Keratinocyte (primary cell): ENCODE measurements around the gene CTNND1. TPM values are rescaled to one million over a fixed set of nuclear protein-coding genes. Genes with fewer than 3 reads are reported as not detected.

Experiments
- DNase-seq: peaks from one replicate; pipeline ENCODE4 v3.0.0-alpha.2; 2011; ENCODE audit warnings: low read depth, missing footprints, low spot score
- FAIRE-seq: peaks from 2 replicates; lab custom pipeline; 2011; peaks lifted over from hg19 to GRCh38; lab: Jason Lieb, UNC
- H2AFZ ChIP-seq: 2 replicates; pipeline ENCODE4 v1.6.0; 2012; ENCODE audit warnings: low read length, control low read depth, inconsistent platforms; ENCODE audit not compliant: control insufficient read depth
- H3K27ac ChIP-seq: 2 replicates; pipeline ENCODE4 v1.5.1; 2011; ENCODE audit warnings: low read length; ENCODE audit not compliant: control insufficient read depth, insufficient read depth
- H3K27me3 ChIP-seq: 3 replicates; pipeline ENCODE4 v1.6.0; 2011; ENCODE audit warnings: low read length; ENCODE audit not compliant: control insufficient read depth, insufficient read depth; ENCODE audit errors: extremely low read depth
- H3K36me3 ChIP-seq, 2 experiments: 2 replicates in 1 of 2; 3 replicates in 1 of 2; pipeline ENCODE4 v1.5.1; 2011; ENCODE audit warnings: low read length in 2 of 2, mild to moderate bottlenecking in 1 of 2; ENCODE audit not compliant: control insufficient read depth in 2 of 2, insufficient read depth in 2 of 2; ENCODE audit errors: extremely low read depth in 1 of 2
- H3K4me1 ChIP-seq: 3 replicates; pipeline ENCODE4 v1.5.1; 2011; ENCODE audit warnings: low read length; ENCODE audit not compliant: control insufficient read depth, insufficient read depth; ENCODE audit errors: extremely low read depth
- H3K4me2 ChIP-seq: 3 replicates; pipeline ENCODE4 v1.6.0; 2011; ENCODE audit warnings: low read depth, low read length; ENCODE audit not compliant: control insufficient read depth, insufficient read depth; ENCODE audit errors: extremely low read depth
- H3K4me3 ChIP-seq, 3 experiments: fragments of 200-600 bp in 1 of 3; sonication (generic) in 1 of 3; 2 replicates in 2 of 3; 3 replicates in 1 of 3; pipeline ENCODE4 v1.5.1; 2011 to 2016; ENCODE audit warnings: low read length in 3 of 3, mild to moderate bottlenecking in 3 of 3, control low read depth in 2 of 3, inconsistent platforms in 1 of 3, low read depth in 1 of 3, mixed read lengths in 1 of 3, mixed run types in 1 of 3, moderate library complexity in 1 of 3; ENCODE audit not compliant: control insufficient read depth in 2 of 3, insufficient read depth in 2 of 3; ENCODE audit errors: extremely low read depth in 1 of 3
- H3K79me2 ChIP-seq: 2 replicates; pipeline ENCODE4 v1.6.0; 2012; ENCODE audit warnings: low read length; ENCODE audit not compliant: control insufficient read depth, insufficient read depth
- H3K9ac ChIP-seq: 3 replicates; pipeline ENCODE4 v1.6.0; 2011; ENCODE audit warnings: low read length; ENCODE audit not compliant: control insufficient read depth, insufficient read depth; ENCODE audit errors: extremely low read depth
- H3K9me1 ChIP-seq: 3 replicates; pipeline ENCODE4 v1.6.0; 2011; ENCODE audit warnings: low read length; ENCODE audit not compliant: control insufficient read depth, insufficient read depth; ENCODE audit errors: extremely low read depth
- H3K9me3 ChIP-seq: 2 replicates; pipeline ENCODE4 v1.5.1; 2012; ENCODE audit warnings: low read depth, low read length; ENCODE audit not compliant: control insufficient read depth
- H4K20me1 ChIP-seq: 3 replicates; pipeline ENCODE4 v1.6.0; 2011; ENCODE audit warnings: low read length; ENCODE audit not compliant: control insufficient read depth, insufficient read depth; ENCODE audit errors: extremely low read depth
- CTCF ChIP-seq, 3 experiments: IDR thresholded peaks in 1 of 3; conservative IDR thresholded peaks in 1 of 3; optimal IDR thresholded peaks in 1 of 3; 2 replicates in 2 of 3; 3 replicates in 1 of 3; pipeline versions ENCODE3 to v1.5.1; 2011; ENCODE audit warnings: low read length in 3 of 3, mild to moderate bottlenecking in 3 of 3, moderate library complexity in 2 of 3, control low read depth in 1 of 3, inconsistent platforms in 1 of 3; ENCODE audit not compliant: insufficient read depth in 2 of 3; ENCODE audit errors: extremely low read depth in 1 of 3
- EZH2 ChIP-seq: IDR thresholded peaks from one replicate; pipeline ENCODE4 v1.6.1; 2012; ENCODE audit warnings: inconsistent platforms, mild to moderate bottlenecking, low read length, moderate library complexity
- dilution Hi-C: fragments of 300-500 bp; cut with MboI; formaldehyde crosslinking; loops from one replicate; pipeline ENCODE4 v1.7.0; 2020; ENCODE audit warnings: low sequenced_read_pairs; ENCODE audit not compliant: extremely low pct_ligation_motif_present
- polyA plus RNA-seq, 5 experiments: library from polyadenylated mRNA; depleted of rRNA in 3 of 5; stranded (reverse) in 3 of 5; stranded (forward) in 1 of 5; unstranded in 1 of 5; fragments of >200 nt; gene quantifications; 1 replicate in 1 of 5; 2 replicates in 3 of 5; 3 replicates in 1 of 5; pipeline versions ENCODE4 v1.2.1 to v1.2.3, GENCODE V29; 2011 to 2012; ENCODE audit warnings: missing spikeins in 2 of 5, low read depth in 1 of 5, low replicate concordance in 1 of 5

Gene CTNND1
- polyA plus RNA-seq, 1 donor (not counting 4 experiments of a cell fraction or from before 2014, with no cell fraction given) = 144 TPM

- Histone ChIP-seq H3K4me1 (peaks cover 24% of the 10 kb centered on the region), H3K9me3 (no peaks in the 10 kb centered on the region), H3K4me3 (no peak overlapping the region), H3K9me1 (no peaks in the 10 kb centered on the region), H4K20me1 (peaks cover 5% of the 10 kb centered on the region), H3K27me3 (no peaks in the 10 kb centered on the region), H3K27ac (no peak overlapping the region), H3K36me3 (peaks cover 32 to 47% of the 10 kb centered on the region in 2 experiments), H2AFZ (no peak overlapping the region), H3K79me2 (peaks cover 64% of the 10 kb centered on the region), H3K9ac (no peak overlapping the region), H3K4me2 (no peak overlapping the region)
- dilution Hi-C loops = no loop called here
- no peak for FAIRE-seq
- TF ChIP-seq CTCF (optimal IDR thresholded peaks at IDR 0.05 in 1 of 3, IDR thresholded peaks at IDR 0.05 in 1 of 3, conservative IDR thresholded peaks at IDR 0.05 in 1 of 3; ENCODE audit: extremely low read depth in 1 of 3, insufficient read depth in 2 of 3, low read length in 3 of 3) (no peak), EZH2 (no peak)
- DNase-seq = no peak
These were observed 39.5 kb downstream of the CTNND1 start for GRCh38 chr11:57801183-57801485.

- Histone ChIP-seq H3K9me1 (no peaks in the 10 kb centered on the region), H3K4me3 (no peak overlapping the region), H3K4me1 (peaks cover 24% of the 10 kb centered on the region), H3K36me3 (peaks cover 32 to 46% of the 10 kb centered on the region in 2 experiments), H3K9me3 (no peaks in the 10 kb centered on the region), H3K27me3 (no peaks in the 10 kb centered on the region), H2AFZ (no peak overlapping the region), H3K9ac (no peak overlapping the region), H3K27ac (no peak overlapping the region), H4K20me1 (peaks cover 5% of the 10 kb centered on the region), H3K79me2 (peaks cover 59% of the 10 kb centered on the region), H3K4me2 (no peak overlapping the region)
- FAIRE-seq = no peak
- no peak for DNase-seq
- TF ChIP-seq EZH2 (no peak), CTCF (optimal IDR thresholded peaks at IDR 0.05 in 1 of 3, IDR thresholded peaks at IDR 0.05 in 1 of 3, conservative IDR thresholded peaks at IDR 0.05 in 1 of 3; ENCODE audit: extremely low read depth in 1 of 3, insufficient read depth in 2 of 3, low read length in 3 of 3) (no peak)
- dilution Hi-C loops = no loop called here
These were observed 40.8 kb downstream of the CTNND1 start for GRCh38 chr11:57802411-57802810.
